H9 (cell line): Measurements from ENCODE around the gene GON7. TPM values are rescaled to one million over a fixed set of nuclear protein-coding genes. Genes with fewer than 3 reads are reported as not detected.
"Not testable (repeated sequence)": the region's sequence is repeated elsewhere in the genome, so short reads cannot be mapped to it uniquely, and the experiment has no call there.

Source experiments
- DNase-seq: peaks from one replicate; pipeline ENCODE4 v3.0.0-alpha.2; 2017
- H2AFZ ChIP-seq: one replicate; pipeline ENCODE4 v1.6.1; 2013; ENCODE audit warnings: mild to moderate bottlenecking, low read length, control low read depth, moderate library complexity
- H2AK5ac ChIP-seq: 2 replicates; pipeline ENCODE4 v1.6.1; 2013; ENCODE audit warnings: low read length, control low read depth, mixed read lengths; ENCODE audit not compliant: insufficient read length
- H2BK120ac ChIP-seq: one replicate; pipeline ENCODE4 v1.6.1; 2013; ENCODE audit warnings: low read depth, mild to moderate bottlenecking, low read length, control low read depth, inconsistent platforms; ENCODE audit not compliant: poor library complexity, severe bottlenecking
- H2BK12ac ChIP-seq: 2 replicates; pipeline ENCODE4 v1.6.1; 2013; ENCODE audit warnings: low read length, control low read depth, mixed read lengths, low read depth; ENCODE audit not compliant: insufficient read length
- H2BK15ac ChIP-seq: 2 replicates; pipeline ENCODE4 v1.6.1; 2013; ENCODE audit warnings: low read depth, low read length, control low read depth
- H2BK20ac ChIP-seq: one replicate; pipeline ENCODE4 v1.6.1; 2013; ENCODE audit warnings: low read depth, mild to moderate bottlenecking, low read length, control low read depth, inconsistent platforms; ENCODE audit not compliant: poor library complexity, severe bottlenecking
- H2BK5ac ChIP-seq: 2 replicates; pipeline ENCODE4 v1.6.1; 2013; ENCODE audit warnings: low read length, control low read depth, mixed read lengths; ENCODE audit not compliant: insufficient read length
- H3K14ac ChIP-seq: 2 replicates; pipeline ENCODE4 v1.6.1; 2013; ENCODE audit warnings: low read length, control low read depth; ENCODE audit not compliant: insufficient read depth
- H3K18ac ChIP-seq: 2 replicates; pipeline ENCODE4 v1.6.1; 2013; ENCODE audit warnings: low read depth, mild to moderate bottlenecking, mixed read lengths, low read length, control low read depth; ENCODE audit not compliant: insufficient read length
- H3K23ac ChIP-seq: 2 replicates; pipeline ENCODE4 v1.6.1; 2013; ENCODE audit warnings: low read length, control low read depth, mixed read lengths, low read depth; ENCODE audit not compliant: insufficient read length
- H3K23me2 ChIP-seq: 2 replicates; pipeline ENCODE4 v1.6.1; 2013; ENCODE audit warnings: low read depth, mild to moderate bottlenecking, mixed read lengths, low read length, control low read depth; ENCODE audit not compliant: insufficient read length, poor library complexity, severe bottlenecking
- H3K27ac ChIP-seq: 2 replicates; pipeline ENCODE4 v1.5.1; 2013; ENCODE audit warnings: low read length, control low read depth, mixed read lengths, low read depth; ENCODE audit not compliant: insufficient read length
- H3K27me3 ChIP-seq: 2 replicates; pipeline ENCODE4 v1.6.1; 2013; ENCODE audit warnings: low read length, control low read depth, inconsistent platforms; ENCODE audit not compliant: insufficient read depth
- H3K4ac ChIP-seq: 2 replicates; pipeline ENCODE4 v1.6.1; 2013; ENCODE audit warnings: low read depth, mild to moderate bottlenecking, control low read depth, inconsistent platforms, low read length, moderate library complexity
- H3K4me1 ChIP-seq: 2 replicates; pipeline ENCODE4 v1.6.1; 2013; ENCODE audit warnings: low read length, control low read depth, inconsistent platforms; ENCODE audit not compliant: insufficient read depth
- H3K4me2 ChIP-seq: 2 replicates; pipeline ENCODE4 v1.6.1; 2013; ENCODE audit warnings: low read length, control low read depth, mixed read lengths; ENCODE audit not compliant: insufficient read length, insufficient read depth
- H3K56ac ChIP-seq: 2 replicates; pipeline ENCODE4 v1.6.1; 2013; ENCODE audit warnings: low read depth, mild to moderate bottlenecking, mixed read lengths, low read length, control low read depth; ENCODE audit not compliant: insufficient read length
- H3K79me1 ChIP-seq: 2 replicates; pipeline ENCODE4 v1.6.1; 2013; ENCODE audit warnings: low read depth, mild to moderate bottlenecking, moderate library complexity, low read length, control low read depth, inconsistent platforms; ENCODE audit not compliant: insufficient read depth, poor library complexity, severe bottlenecking
- H3K79me2 ChIP-seq: 2 replicates; pipeline ENCODE4 v1.6.1; 2013; ENCODE audit warnings: low read length, control low read depth, inconsistent platforms; ENCODE audit not compliant: insufficient read depth
- H3K9ac ChIP-seq: 2 replicates; pipeline ENCODE4 v1.6.1; 2013; ENCODE audit warnings: low read length, control low read depth, mixed read lengths; ENCODE audit not compliant: insufficient read length; ENCODE audit errors: extremely low read depth
- H3K9me3 ChIP-seq: one replicate; pipeline ENCODE4 v1.6.1; 2013; ENCODE audit warnings: low read depth, low read length, inconsistent platforms; ENCODE audit not compliant: control insufficient read depth
- H3T11ph ChIP-seq: one replicate; pipeline ENCODE4 v1.6.1; 2013; ENCODE audit warnings: mild to moderate bottlenecking, low read length, control low read depth, inconsistent platforms
- H4K20me1 ChIP-seq: one replicate; pipeline ENCODE4 v1.6.1; 2013; ENCODE audit not compliant: control insufficient read depth, insufficient read length, insufficient read depth
- H4K5ac ChIP-seq: 2 replicates; pipeline ENCODE4 v1.6.1; 2013; ENCODE audit warnings: low read depth, mild to moderate bottlenecking, mixed read lengths, low read length, control low read depth; ENCODE audit not compliant: insufficient read length
- H4K8ac ChIP-seq: replicated peaks from 2 replicates; pipeline ENCODE4 v1.6.1; 2013; ENCODE audit warnings: low read length, control low read depth, mixed read lengths, low read depth; ENCODE audit not compliant: insufficient read length
- H4K91ac ChIP-seq: 2 replicates; pipeline ENCODE4 v1.6.1; 2013; ENCODE audit warnings: low read depth, mild to moderate bottlenecking, moderate library complexity, mixed read lengths, low read length, control low read depth; ENCODE audit not compliant: insufficient read length
- H3K27ac Mint-ChIP-seq, 3 experiments: 2 replicates in 2 of 3; 3 replicates in 1 of 3; pipeline ENCODE4 v1.8.0; 2020 to 2021; ENCODE audit warnings: mixed read lengths in 3 of 3, mild to moderate bottlenecking in 1 of 3, moderate library complexity in 1 of 3
- H3K27me3 Mint-ChIP-seq: 2 replicates; pipeline ENCODE4 v1.8.0; 2021; ENCODE audit warnings: low read depth, mild to moderate bottlenecking, moderate library complexity, mixed read lengths
- H3K36me3 Mint-ChIP-seq, 3 experiments: 2 replicates in 2 of 3; 3 replicates in 1 of 3; pipeline ENCODE4 v1.8.0; 2020 to 2021; ENCODE audit warnings: low read depth in 3 of 3, mixed read lengths in 3 of 3; ENCODE audit not compliant: insufficient read depth in 1 of 3
- H3K4me1 Mint-ChIP-seq, 2 experiments: 2 replicates each; pipeline ENCODE4 v1.8.0; 2020; ENCODE audit warnings: mixed read lengths in 2 of 2
- H3K4me3 Mint-ChIP-seq, 2 experiments: 2 replicates in 1 of 2; 3 replicates in 1 of 2; pipeline ENCODE4 v1.8.0; 2020 to 2021; ENCODE audit warnings: mild to moderate bottlenecking in 2 of 2, mixed read lengths in 2 of 2, moderate library complexity in 1 of 2
- H3K9me3 Mint-ChIP-seq, 2 experiments: 2 replicates in 1 of 2; 3 replicates in 1 of 2; pipeline ENCODE4 v1.8.0; 2020; ENCODE audit warnings: mild to moderate bottlenecking in 2 of 2, mixed read lengths in 2 of 2, moderate library complexity in 1 of 2
- WGBS: extraction: QIAGEN DNeasy Blood & Tissue Kit; methylation state at CpG from one replicate; pipeline ENCODE4 v1.1.7; 2013; ENCODE audit warnings: missing lambda C conversion rate, low lambda C conversion rate, mixed read lengths; ENCODE audit not compliant: insufficient read length; ENCODE audit errors: extremely low coverage; 5-methylcytosine and 5-hydroxymethylcytosine counted together
- total RNA-seq: library from RNA; stranded (reverse); gene quantifications from 2 replicates; pipeline ENCODE4 v1.2.1, GENCODE V29; 2021

Gene GON7
- total RNA-seq, 1 experiment from 2014 or later: 6.8 TPM

DNA sequence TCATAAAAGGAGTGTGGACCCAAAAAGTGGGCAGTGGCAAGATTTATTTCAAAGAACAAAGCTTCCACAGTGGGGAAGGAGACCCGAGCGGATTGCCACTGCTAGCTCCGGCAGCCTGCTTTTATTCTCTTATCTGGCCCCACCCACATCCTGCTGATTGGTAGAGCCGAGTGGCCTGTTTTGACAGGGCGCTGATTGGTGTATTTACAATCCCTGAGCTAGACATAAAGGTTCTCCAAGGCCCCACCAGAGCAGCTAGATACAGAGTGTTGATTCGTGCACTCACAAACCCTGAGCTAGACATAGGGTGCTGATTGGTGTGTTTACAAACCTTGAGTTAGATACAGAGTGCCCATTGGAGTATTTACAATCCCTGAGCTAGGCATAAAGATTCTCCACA lies 37.2 kb downstream of the GON7 start:
- not testable (repeated sequence) for H3K27ac Mint-ChIP-seq

DNA sequence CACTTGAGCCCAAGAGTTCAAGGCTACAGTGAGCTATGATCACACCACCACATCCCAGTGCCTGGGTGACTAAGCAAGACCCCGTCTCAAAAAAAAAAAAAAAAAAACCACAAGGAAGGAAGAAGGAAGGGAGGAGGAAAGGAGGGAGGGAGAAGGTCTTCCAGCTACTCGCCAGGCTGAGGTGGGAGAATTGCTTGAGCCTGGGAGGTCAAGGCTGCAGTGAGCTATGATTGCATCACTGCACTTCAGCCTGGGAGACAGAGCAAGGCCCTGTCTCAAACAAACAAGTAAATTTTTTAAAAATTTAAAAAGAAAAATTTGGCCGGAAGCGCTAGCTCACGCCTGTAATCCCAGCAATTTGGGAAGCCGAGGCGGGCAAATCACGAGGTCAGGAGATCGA lies 38.3 kb downstream of the GON7 start:
- H3K79me2 ChIP-seq, H3K27me3 ChIP-seq, H3K23me2 ChIP-seq, H3T11ph ChIP-seq, H4K5ac ChIP-seq, H3K4me1 ChIP-seq, H3K4ac ChIP-seq, H4K91ac ChIP-seq, H3K9ac ChIP-seq, H4K20me1 ChIP-seq, H3K9me3 Mint-ChIP-seq, H2AK5ac ChIP-seq, H3K56ac ChIP-seq, H3K4me1 Mint-ChIP-seq, H3K9me3 ChIP-seq, H2BK15ac ChIP-seq, H3K4me2 ChIP-seq, H2BK20ac ChIP-seq, H3K4me3 Mint-ChIP-seq, H4K8ac ChIP-seq, H2BK5ac ChIP-seq, H2BK120ac ChIP-seq, H3K36me3 Mint-ChIP-seq, H3K18ac ChIP-seq, H2AFZ ChIP-seq, H3K14ac ChIP-seq, H2BK12ac ChIP-seq, H3K27me3 Mint-ChIP-seq, H3K23ac ChIP-seq, H3K27ac ChIP-seq, DNase-seq, H3K27ac Mint-ChIP-seq, H3K79me1 ChIP-seq: not testable (repeated sequence)
- WGBS: no CpG with 5 or more reads among the region's 9 CpGs

More for the DNA sequence above, 37.2 kb downstream of the GON7 start:
- H3K9ac ChIP-seq, H2AFZ ChIP-seq, H3K9me3 Mint-ChIP-seq, DNase-seq, H4K20me1 ChIP-seq, H3K36me3 Mint-ChIP-seq, H4K5ac ChIP-seq, H3K4me1 ChIP-seq, H3K14ac ChIP-seq, H2AK5ac ChIP-seq, H3K4me2 ChIP-seq, H3K4me3 Mint-ChIP-seq, H3K4me1 Mint-ChIP-seq, H3K23me2 ChIP-seq, H2BK15ac ChIP-seq, H3K18ac ChIP-seq, H3K9me3 ChIP-seq, H3K27ac ChIP-seq, H2BK20ac ChIP-seq, H2BK5ac ChIP-seq, H3K4ac ChIP-seq, H4K8ac ChIP-seq, H3K79me1 ChIP-seq, H3K27me3 Mint-ChIP-seq, H3K79me2 ChIP-seq, H3K23ac ChIP-seq, H3K56ac ChIP-seq, H3T11ph ChIP-seq, H2BK12ac ChIP-seq, H3K27me3 ChIP-seq, H2BK120ac ChIP-seq, H4K91ac ChIP-seq: not testable (repeated sequence)
- WGBS: no CpG with 5 or more reads among the region's 6 CpGs
